Measurements from ENCODE around the gene ZSWIM5.
A peak's percentile ranks its signal among the peaks of the same experiment; 100 is the strongest.
"Not testable (repeated sequence)": the region's sequence is repeated elsewhere in the genome, so short reads cannot be mapped to it uniquely, and the experiment has no call there.

The ZSWIM5 gene

GRCh38 chr1:45016767-45017166 lies 189.6 kb downstream of the ZSWIM5 start:
- DNase-seq, result no peak

- no peak for DNase-seq
Observed at GRCh38 chr1:45016090-45016697, 190.2 kb downstream of the ZSWIM5 start.

GRCh38 chr1:45015683-45016082 lies 190.7 kb downstream of the ZSWIM5 start:
- DNase-seq, result no peak

GRCh38 chr1:45014321-45015028 lies 191.9 kb downstream of the ZSWIM5 start:
- DNase-seq, result peak; percentile 86

GRCh38 chr1:45013551-45014209 lies 192.7 kb downstream of the ZSWIM5 start:
- DNase-seq, result no peak

GRCh38 chr1:45012639-45013278 lies 193.6 kb downstream of the ZSWIM5 start:
- no peak for DNase-seq

- DNase-seq, result peak; percentile 93
Observed at GRCh38 chr1:45011837-45012638, 194.4 kb downstream of the ZSWIM5 start, which contains the start of gene UROD. Gene UROD, plus strand, starts transcription at chr1:45012254. Its CDS starts 12 bp downstream, at chr1:45012266.

- DNase-seq, result peak; percentile 78
Observed at GRCh38 chr1:45010855-45011811, 195.3 kb downstream of the ZSWIM5 start, which contains the start of gene HECTD3. Gene HECTD3, minus strand, starts transcription at chr1:45011324. Its CDS starts 67 bp downstream, at chr1:45011257.

GRCh38 chr1:45009956-45010854 lies 196.2 kb downstream of the ZSWIM5 start:
- DNase-seq, result no peak

- DNase-seq, result no peak
Observed at GRCh38 chr1:45009296-45009865, 197.0 kb downstream of the ZSWIM5 start.

- no peak for DNase-seq
Observed at GRCh38 chr1:45008516-45008915, 197.9 kb downstream of the ZSWIM5 start.

- no peak for DNase-seq
Observed at GRCh38 chr1:45008076-45008475, 198.3 kb downstream of the ZSWIM5 start.

GRCh38 chr1:45007311-45007710 lies 199.1 kb downstream of the ZSWIM5 start:
- DNase-seq, result no peak

- DNase-seq, result no peak
Observed at GRCh38 chr1:45005761-45006160, 200.6 kb downstream of the ZSWIM5 start.

- no peak for DNase-seq
Observed at GRCh38 chr1:45004281-45004920, 202.0 kb downstream of the ZSWIM5 start.

GRCh38 chr1:45003741-45004140 lies 202.7 kb downstream of the ZSWIM5 start:
- DNase-seq, result no peak

GRCh38 chr1:45002650-45003645 lies 203.5 kb downstream of the ZSWIM5 start:
- DNase-seq, result no peak

GRCh38 chr1:45001576-45001975 lies 204.8 kb downstream of the ZSWIM5 start:
- DNase-seq, result not testable (repeated sequence)

All from CD4-positive, alpha-beta T cell treated with Interleukin-21 for 1 hour (primary cell).